WTC11 (cell line): ENCODE data around the gene TWF2.

Experiments used
- FOXJ3 ChIP-seq: sonication (generic); formaldehyde crosslinking; IDR thresholded peaks from 2 replicates; pipeline ENCODE4 v1.9.0; 2021; ENCODE audit warnings: missing genetic modification reagents, mild to moderate bottlenecking, borderline replicate concordance
- HMGXB4 ChIP-seq: sonication (generic); formaldehyde crosslinking; IDR thresholded peaks from 2 replicates; pipeline ENCODE4 v1.8.1; 2023; ENCODE audit warnings: mild to moderate bottlenecking, moderate library complexity, missing genetic modification reagents
- NFE2L1 ChIP-seq: sonication (generic); formaldehyde crosslinking; IDR thresholded peaks from 2 replicates; pipeline ENCODE4 v1.8.1; 2023; ENCODE audit warnings: missing genetic modification reagents
- RELA ChIP-seq: sonication (generic); formaldehyde crosslinking; IDR thresholded peaks from 2 replicates; pipeline ENCODE4 v1.8.1; 2022; ENCODE audit warnings: missing genetic modification reagents, mild to moderate bottlenecking, borderline replicate concordance
- SP1 ChIP-seq: sonication (generic); formaldehyde crosslinking; conservative IDR thresholded peaks from 2 replicates; pipeline ENCODE4 v1.8.1; 2022; ENCODE audit warnings: missing genetic modification reagents
- ZNF121 ChIP-seq: sonication (generic); formaldehyde crosslinking; IDR thresholded peaks from 2 replicates; pipeline ENCODE4 v1.8.0; 2023; ENCODE audit warnings: missing genetic modification reagents
- ZNF512 ChIP-seq: sonication (generic); formaldehyde crosslinking; IDR thresholded peaks from 2 replicates; pipeline ENCODE4 v1.8.1; 2022; ENCODE audit warnings: missing genetic modification reagents, borderline replicate concordance
- TF ChIP-seq, protein P1 (sequence below): fragments of 200-600 bp; IDR thresholded peaks from 2 replicates; pipeline ENCODE4 v1.8.0; 2022; ENCODE audit warnings: antibody characterized with exemption
- TF ChIP-seq, protein P2 (sequence below): sonication (generic); formaldehyde crosslinking; IDR thresholded peaks from 2 replicates; pipeline ENCODE4 v1.8.0; 2022; ENCODE audit warnings: mild to moderate bottlenecking, missing genetic modification reagents
- TF ChIP-seq, protein P3 (sequence below): sonication (generic); formaldehyde crosslinking; IDR thresholded peaks from 2 replicates; pipeline ENCODE4 v1.8.0; 2022; ENCODE audit warnings: mild to moderate bottlenecking, missing genetic modification reagents
- TF ChIP-seq, protein P4 (sequence below): sonication (generic); formaldehyde crosslinking; IDR thresholded peaks from 2 replicates; pipeline ENCODE4 v1.8.0; 2023; ENCODE audit warnings: missing genetic modification reagents, mild to moderate bottlenecking, borderline replicate concordance
- TF ChIP-seq, protein P5 (sequence below): sonication (generic); formaldehyde crosslinking; IDR thresholded peaks from 2 replicates; pipeline ENCODE4 v1.8.1; 2022; ENCODE audit warnings: mild to moderate bottlenecking, missing genetic modification reagents, moderate library complexity, borderline replicate concordance

DNA sequence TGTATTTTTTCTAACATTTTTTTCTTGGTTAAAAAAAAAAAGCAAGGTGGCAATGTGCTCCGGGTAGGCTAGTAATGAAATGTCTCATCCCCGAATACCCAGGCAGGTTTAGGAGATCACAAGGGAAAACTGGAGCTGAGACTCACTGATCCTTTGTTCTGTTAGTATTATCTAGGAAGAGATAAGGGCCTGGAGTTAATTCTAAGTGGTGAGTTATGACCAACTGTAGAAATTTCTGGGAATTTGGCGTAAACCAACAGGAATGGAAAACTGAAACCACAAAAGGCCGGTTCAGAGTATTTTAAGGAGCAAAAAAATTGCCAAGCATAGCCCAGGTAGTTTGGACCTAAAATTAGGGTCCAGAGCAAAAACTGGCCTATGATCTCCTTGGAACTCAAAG lies 19.0 kb upstream of the TWF2 start:
- TF ChIP-seq RELA (CRISPR knock-in tag) (no peak), FOXJ3 (no peak), SP1 (CRISPR knock-in tag) (no peak), ZNF121 (no peak), NFE2L1 (CRISPR knock-in tag) (no peak), ZNF512 (no peak), HMGXB4 (CRISPR knock-in tag) (no peak)
- TF ChIP-seq, protein P1, sequence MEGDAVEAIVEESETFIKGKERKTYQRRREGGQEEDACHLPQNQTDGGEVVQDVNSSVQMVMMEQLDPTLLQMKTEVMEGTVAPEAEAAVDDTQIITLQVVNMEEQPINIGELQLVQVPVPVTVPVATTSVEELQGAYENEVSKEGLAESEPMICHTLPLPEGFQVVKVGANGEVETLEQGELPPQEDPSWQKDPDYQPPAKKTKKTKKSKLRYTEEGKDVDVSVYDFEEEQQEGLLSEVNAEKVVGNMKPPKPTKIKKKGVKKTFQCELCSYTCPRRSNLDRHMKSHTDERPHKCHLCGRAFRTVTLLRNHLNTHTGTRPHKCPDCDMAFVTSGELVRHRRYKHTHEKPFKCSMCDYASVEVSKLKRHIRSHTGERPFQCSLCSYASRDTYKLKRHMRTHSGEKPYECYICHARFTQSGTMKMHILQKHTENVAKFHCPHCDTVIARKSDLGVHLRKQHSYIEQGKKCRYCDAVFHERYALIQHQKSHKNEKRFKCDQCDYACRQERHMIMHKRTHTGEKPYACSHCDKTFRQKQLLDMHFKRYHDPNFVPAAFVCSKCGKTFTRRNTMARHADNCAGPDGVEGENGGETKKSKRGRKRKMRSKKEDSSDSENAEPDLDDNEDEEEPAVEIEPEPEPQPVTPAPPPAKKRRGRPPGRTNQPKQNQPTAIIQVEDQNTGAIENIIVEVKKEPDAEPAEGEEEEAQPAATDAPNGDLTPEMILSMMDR: no peak
- TF ChIP-seq, protein P2, sequence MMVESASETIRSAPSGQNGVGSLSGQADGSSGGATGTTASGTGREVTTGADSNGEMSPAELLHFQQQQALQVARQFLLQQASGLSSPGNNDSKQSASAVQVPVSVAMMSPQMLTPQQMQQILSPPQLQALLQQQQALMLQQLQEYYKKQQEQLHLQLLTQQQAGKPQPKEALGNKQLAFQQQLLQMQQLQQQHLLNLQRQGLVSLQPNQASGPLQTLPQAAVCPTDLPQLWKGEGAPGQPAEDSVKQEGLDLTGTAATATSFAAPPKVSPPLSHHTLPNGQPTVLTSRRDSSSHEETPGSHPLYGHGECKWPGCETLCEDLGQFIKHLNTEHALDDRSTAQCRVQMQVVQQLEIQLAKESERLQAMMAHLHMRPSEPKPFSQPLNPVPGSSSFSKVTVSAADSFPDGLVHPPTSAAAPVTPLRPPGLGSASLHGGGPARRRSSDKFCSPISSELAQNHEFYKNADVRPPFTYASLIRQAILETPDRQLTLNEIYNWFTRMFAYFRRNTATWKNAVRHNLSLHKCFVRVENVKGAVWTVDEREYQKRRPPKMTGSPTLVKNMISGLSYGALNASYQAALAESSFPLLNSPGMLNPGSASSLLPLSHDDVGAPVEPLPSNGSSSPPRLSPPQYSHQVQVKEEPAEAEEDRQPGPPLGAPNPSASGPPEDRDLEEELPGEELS (CRISPR knock-in tag): no peak
- TF ChIP-seq, protein P3, sequence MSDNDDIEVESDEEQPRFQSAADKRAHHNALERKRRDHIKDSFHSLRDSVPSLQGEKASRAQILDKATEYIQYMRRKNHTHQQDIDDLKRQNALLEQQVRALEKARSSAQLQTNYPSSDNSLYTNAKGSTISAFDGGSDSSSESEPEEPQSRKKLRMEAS (CRISPR knock-in tag): no peak
- TF ChIP-seq, protein P4, sequence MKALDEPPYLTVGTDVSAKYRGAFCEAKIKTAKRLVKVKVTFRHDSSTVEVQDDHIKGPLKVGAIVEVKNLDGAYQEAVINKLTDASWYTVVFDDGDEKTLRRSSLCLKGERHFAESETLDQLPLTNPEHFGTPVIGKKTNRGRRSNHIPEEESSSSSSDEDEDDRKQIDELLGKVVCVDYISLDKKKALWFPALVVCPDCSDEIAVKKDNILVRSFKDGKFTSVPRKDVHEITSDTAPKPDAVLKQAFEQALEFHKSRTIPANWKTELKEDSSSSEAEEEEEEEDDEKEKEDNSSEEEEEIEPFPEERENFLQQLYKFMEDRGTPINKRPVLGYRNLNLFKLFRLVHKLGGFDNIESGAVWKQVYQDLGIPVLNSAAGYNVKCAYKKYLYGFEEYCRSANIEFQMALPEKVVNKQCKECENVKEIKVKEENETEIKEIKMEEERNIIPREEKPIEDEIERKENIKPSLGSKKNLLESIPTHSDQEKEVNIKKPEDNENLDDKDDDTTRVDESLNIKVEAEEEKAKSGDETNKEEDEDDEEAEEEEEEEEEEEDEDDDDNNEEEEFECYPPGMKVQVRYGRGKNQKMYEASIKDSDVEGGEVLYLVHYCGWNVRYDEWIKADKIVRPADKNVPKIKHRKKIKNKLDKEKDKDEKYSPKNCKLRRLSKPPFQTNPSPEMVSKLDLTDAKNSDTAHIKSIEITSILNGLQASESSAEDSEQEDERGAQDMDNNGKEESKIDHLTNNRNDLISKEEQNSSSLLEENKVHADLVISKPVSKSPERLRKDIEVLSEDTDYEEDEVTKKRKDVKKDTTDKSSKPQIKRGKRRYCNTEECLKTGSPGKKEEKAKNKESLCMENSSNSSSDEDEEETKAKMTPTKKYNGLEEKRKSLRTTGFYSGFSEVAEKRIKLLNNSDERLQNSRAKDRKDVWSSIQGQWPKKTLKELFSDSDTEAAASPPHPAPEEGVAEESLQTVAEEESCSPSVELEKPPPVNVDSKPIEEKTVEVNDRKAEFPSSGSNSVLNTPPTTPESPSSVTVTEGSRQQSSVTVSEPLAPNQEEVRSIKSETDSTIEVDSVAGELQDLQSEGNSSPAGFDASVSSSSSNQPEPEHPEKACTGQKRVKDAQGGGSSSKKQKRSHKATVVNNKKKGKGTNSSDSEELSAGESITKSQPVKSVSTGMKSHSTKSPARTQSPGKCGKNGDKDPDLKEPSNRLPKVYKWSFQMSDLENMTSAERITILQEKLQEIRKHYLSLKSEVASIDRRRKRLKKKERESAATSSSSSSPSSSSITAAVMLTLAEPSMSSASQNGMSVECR (CRISPR knock-in tag): no peak
- TF ChIP-seq, protein P5, sequence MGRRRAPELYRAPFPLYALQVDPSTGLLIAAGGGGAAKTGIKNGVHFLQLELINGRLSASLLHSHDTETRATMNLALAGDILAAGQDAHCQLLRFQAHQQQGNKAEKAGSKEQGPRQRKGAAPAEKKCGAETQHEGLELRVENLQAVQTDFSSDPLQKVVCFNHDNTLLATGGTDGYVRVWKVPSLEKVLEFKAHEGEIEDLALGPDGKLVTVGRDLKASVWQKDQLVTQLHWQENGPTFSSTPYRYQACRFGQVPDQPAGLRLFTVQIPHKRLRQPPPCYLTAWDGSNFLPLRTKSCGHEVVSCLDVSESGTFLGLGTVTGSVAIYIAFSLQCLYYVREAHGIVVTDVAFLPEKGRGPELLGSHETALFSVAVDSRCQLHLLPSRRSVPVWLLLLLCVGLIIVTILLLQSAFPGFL (CRISPR knock-in tag): no peak
